NCI-H446 treated with DMSO at 0.1 percent for 48 hours (cell line): ENCODE results near the gene CRIP1.

Source experiments
- DNase-seq: peaks from one replicate; lab custom pipeline; 2025; lab: John Stamatoyannopoulos, UW

The CRIP1 gene

DNA sequence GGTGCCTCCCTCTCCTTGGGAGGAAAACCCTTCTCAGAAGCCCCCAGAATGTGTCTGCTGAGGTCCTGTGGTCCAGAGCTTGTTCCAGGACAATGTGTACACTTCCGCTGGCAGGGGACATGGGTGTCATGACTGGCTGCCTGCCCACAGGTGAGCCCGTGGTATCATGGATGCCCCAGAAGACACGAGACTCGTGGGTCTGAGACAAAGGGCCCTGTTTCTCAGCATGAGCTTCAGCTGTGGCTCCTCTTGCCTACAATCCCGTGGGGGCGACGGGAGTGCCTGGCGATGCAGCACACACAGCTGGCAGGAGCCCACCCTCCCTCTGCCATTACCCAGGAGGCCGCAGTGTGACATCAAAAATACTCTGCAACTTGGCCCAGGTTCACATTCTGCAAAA lies 46.7 kb downstream of the CRIP1 start:
- no peak for DNase-seq

DNA sequence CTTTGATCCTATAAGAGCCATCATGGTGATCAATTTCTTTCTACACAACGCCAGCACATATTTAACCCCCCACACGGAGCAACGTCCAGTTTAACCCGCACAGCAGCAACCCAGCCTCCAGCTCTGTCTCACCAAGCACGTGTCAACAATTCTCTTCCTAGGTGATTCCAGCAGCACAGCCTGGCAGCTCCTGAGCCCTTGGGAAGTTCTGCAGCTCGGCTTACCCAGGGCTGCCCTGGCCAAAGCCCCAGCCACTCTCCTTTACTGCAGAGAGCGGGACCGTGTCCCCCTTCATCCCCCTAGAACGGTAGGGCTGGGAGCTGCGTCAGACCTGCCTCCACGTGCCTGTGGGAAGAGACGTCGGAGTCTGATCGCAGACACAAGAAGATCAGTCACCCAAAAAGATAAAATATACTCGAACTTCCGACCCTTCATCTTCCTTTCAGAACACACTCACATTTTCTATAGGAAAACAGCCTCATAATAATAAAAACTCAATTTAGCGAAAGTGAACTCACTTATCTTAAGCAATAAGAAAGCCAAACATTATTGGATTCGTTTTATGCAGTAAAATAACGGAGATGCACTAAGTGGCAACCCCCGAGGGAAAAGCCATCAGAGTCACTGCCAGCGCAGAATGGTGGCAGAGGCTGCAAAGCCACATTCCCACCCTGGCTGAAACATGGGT lies 47.3 kb downstream of the CRIP1 start:
- DNase-seq, result no peak

DNA sequence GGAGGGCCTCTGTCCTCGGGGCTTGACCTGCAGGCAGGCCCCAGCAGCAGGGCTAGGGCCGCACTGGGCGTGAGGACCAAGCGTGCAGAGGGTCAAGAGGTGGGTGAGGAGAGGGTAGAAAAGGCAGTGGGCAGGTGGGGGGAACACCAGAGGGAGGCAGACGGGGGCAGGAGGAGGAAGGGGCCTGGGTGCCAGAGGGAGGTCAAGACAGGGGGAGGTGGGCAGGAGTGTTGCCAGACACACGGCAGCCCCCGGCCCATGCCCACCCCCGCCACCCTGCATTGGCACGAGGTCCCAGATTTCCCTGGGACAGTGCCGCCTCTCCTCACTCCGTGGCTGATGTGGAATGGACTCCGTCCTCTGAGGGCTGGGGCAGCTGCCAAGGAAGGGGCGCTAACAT lies 47.9 kb downstream of the CRIP1 start:
- DNase-seq, result no peak

GRCh38 chr14:105536051-105536450 lies 49.4 kb downstream of the CRIP1 start:
- no peak for DNase-seq

GRCh38 chr14:105536691-105537579 lies 50.2 kb downstream of the CRIP1 start:
- DNase-seq, result no peak

GRCh38 chr14:105537580-105538474 lies 51.1 kb downstream of the CRIP1 start:
- DNase-seq, result no peak
